Natural killer cell (primary cell): ENCODE data around the gene IPO11. TPM values are rescaled to one million over a fixed set of nuclear protein-coding genes. Genes with fewer than 3 reads are reported as not detected.

Experiments used
- ATAC-seq, 3 donors: fragments of 150-1000 bp in 2 of 3; fragments of 200-7000 bp in 1 of 3; cut with Tn5 transposase; 1 replicate in 1 of 3; 2 replicates in 2 of 3; pipeline ENCODE4 v1.10.0; 2021; ENCODE audit warnings: mild to moderate bottlenecking in 2 of 3, moderate library complexity in 2 of 3
- DNase-seq, 2 donors: peaks; one replicate each; pipeline versions ENCODE4 v3.0.0 to v3.0.0-alpha.2; 2013 to 2021; ENCODE audit warnings: mixed read lengths in 1 of 2
- H3K27ac ChIP-seq: one replicate; pipeline ENCODE4 v1.5.1; 2013; ENCODE audit warnings: mild to moderate bottlenecking, low read length
- H3K27me3 ChIP-seq: one replicate; pipeline ENCODE4 v1.6.1; 2013; ENCODE audit warnings: low read length; ENCODE audit not compliant: control insufficient read depth, insufficient read depth
- H3K36me3 ChIP-seq: one replicate; pipeline ENCODE4 v1.6.1; 2013; ENCODE audit warnings: low read length; ENCODE audit not compliant: control insufficient read depth, insufficient read depth
- H3K4me1 ChIP-seq: one replicate; pipeline ENCODE4 v1.6.1; 2013; ENCODE audit warnings: low read length; ENCODE audit not compliant: control insufficient read depth, insufficient read depth
- H3K4me3 ChIP-seq: one replicate; pipeline ENCODE4 v1.5.1; 2013; ENCODE audit warnings: low read length
- H3K9me3 ChIP-seq: one replicate; pipeline ENCODE4 v1.6.1; 2013; ENCODE audit warnings: low read length; ENCODE audit not compliant: control insufficient read depth, insufficient read depth
- H3K27ac Mint-ChIP-seq, 2 donors: one replicate each; pipeline ENCODE4 v1.8.0; 2022; ENCODE audit warnings: mild to moderate bottlenecking in 2 of 2, mixed read lengths in 2 of 2, moderate library complexity in 1 of 2
- H3K27me3 Mint-ChIP-seq, 2 donors: one replicate each; pipeline ENCODE4 v1.8.0; 2022; ENCODE audit warnings: low read depth in 2 of 2, mixed read lengths in 2 of 2
- H3K36me3 Mint-ChIP-seq: one replicate; pipeline ENCODE4 v1.8.0; 2022; ENCODE audit warnings: mixed read lengths
- H3K4me1 Mint-ChIP-seq, 2 donors: one replicate each; pipeline ENCODE4 v1.8.0; 2022; ENCODE audit warnings: mixed read lengths in 2 of 2
- H3K4me3 Mint-ChIP-seq: one replicate; pipeline ENCODE4 v1.8.0; 2022; ENCODE audit warnings: mild to moderate bottlenecking, moderate library complexity, mixed read lengths
- H3K9me3 Mint-ChIP-seq, 2 donors: one replicate each; pipeline ENCODE4 v1.8.0; 2022; ENCODE audit warnings: mixed read lengths in 2 of 2
- WGBS: methylation state at CpG from one replicate; pipeline ENCODE4 v1.1.7; 2013; ENCODE audit warnings: missing lambda C conversion rate; ENCODE audit not compliant: insufficient coverage; 5-methylcytosine and 5-hydroxymethylcytosine counted together
- intact Hi-C: fragments of 100-400 bp; cut with micrococcal nuclease; formaldehyde crosslinking; loops from one replicate; pipeline ENCODE4 v1.14.2; 2022
- total RNA-seq, 4 donors: library from RNA; stranded (reverse); fragments of 120-200 nt in 1 of 4; gene quantifications; one replicate each; pipeline versions ENCODE4 v1.2.3 to v1.2.4, GENCODE V29; 2013 to 2022
- TF ChIP-seq, protein P1 (sequence below): fragments of 200-600 bp; IDR thresholded peaks from one replicate; pipeline ENCODE4 v1.8.0; 2022; ENCODE audit warnings: antibody characterized with exemption

The IPO11 gene
- total RNA-seq, 3 donors from 2014 or later (not counting 1 experiment from before 2014, with no cell fraction given): 16.6 to 31.4 (median 30.7) TPM

DNA sequence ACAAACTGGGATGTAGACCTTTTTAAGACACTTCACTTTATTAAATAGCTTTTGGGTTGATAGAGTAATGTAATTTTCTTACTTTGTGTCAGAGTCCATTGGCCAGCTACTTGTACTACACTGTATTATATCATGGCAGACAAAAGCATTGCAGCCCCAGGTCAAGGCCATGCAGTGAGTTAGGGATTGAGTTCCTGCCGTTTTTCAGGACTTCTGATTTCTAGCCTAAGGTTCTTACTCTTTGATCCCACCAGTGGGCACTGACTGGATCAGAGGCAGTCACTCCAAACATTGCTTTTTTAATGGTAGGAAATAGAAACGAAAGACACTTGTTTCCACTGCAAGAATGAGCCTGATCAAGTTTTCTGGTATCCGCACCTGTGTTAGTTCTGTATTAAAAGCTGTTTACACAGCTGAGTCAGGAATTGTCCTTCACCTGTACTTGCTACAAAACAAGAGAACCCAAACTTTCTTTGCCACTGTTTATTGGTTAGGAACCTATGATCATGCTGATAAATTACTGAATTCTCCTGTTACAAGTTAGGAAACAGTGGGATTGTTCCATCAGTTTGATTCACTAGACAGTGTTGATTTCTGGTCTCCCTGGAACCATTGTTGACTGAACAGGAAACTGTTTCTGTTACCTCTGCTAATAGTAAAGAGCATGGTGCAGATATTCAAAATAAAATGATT lies 188.1 kb downstream of the IPO11 start:
- Histone ChIP-seq H3K36me3 (peaks cover 6% of the 10 kb centered on the region), H3K27ac (no peak overlapping the region), H3K4me3 (no peak overlapping the region), H3K4me1 (peaks cover 4% of the 10 kb centered on the region), H3K27me3 (no peaks in the 10 kb centered on the region), H3K9me3 (no peaks in the 10 kb centered on the region)
- Mint-ChIP-seq H3K9me3 (no peaks in the 10 kb centered on the region), H3K27ac (peak overlapping the region in 1 of 2 donors; percentile 50), H3K4me3 (no peak overlapping the region), H3K27me3 (no peaks in the 10 kb centered on the region), H3K4me1 (peaks cover 38 to 48% of the 10 kb centered on the region in 2 donors), H3K36me3 (no peaks in the 10 kb centered on the region)
- 92% methylated on average over 3 of the region's 3 CpGs for WGBS
- no peak for ATAC-seq
- intact Hi-C loops: no loop called here
- TF ChIP-seq, protein P1, sequence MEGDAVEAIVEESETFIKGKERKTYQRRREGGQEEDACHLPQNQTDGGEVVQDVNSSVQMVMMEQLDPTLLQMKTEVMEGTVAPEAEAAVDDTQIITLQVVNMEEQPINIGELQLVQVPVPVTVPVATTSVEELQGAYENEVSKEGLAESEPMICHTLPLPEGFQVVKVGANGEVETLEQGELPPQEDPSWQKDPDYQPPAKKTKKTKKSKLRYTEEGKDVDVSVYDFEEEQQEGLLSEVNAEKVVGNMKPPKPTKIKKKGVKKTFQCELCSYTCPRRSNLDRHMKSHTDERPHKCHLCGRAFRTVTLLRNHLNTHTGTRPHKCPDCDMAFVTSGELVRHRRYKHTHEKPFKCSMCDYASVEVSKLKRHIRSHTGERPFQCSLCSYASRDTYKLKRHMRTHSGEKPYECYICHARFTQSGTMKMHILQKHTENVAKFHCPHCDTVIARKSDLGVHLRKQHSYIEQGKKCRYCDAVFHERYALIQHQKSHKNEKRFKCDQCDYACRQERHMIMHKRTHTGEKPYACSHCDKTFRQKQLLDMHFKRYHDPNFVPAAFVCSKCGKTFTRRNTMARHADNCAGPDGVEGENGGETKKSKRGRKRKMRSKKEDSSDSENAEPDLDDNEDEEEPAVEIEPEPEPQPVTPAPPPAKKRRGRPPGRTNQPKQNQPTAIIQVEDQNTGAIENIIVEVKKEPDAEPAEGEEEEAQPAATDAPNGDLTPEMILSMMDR: no peak
- DNase-seq: no peak

DNA sequence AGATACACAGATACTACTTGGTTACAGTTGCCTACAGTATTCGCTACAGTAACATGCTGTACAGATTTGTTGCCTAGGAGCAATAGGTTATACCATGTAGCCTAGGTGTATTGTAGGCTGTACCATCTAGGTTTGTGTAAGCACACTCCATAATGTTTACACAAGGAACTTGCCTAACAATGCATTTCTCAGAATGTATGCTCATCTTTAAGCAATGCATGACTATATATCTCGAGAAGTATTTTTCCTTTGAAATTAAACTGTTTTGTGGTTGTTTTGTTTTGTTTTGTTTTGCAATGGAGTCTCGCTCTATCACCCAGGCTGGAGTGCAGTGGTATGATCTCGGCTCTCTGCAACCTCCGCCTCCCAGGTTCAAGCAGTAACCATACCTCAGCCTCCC lies 191.4 kb downstream of the IPO11 start:
- Mint-ChIP-seq H3K36me3 (no peaks in the 10 kb centered on the region), H3K4me1 (peaks cover 41 to 49% of the 10 kb centered on the region in 2 donors), H3K27ac (no peak overlapping the region), H3K9me3 (no peaks in the 10 kb centered on the region), H3K27me3 (no peaks in the 10 kb centered on the region), H3K4me3 (no peak overlapping the region)
- Histone ChIP-seq H3K27ac (no peak overlapping the region), H3K4me1 (peaks cover 11% of the 10 kb centered on the region), H3K4me3 (no peak overlapping the region), H3K27me3 (no peaks in the 10 kb centered on the region), H3K9me3 (no peaks in the 10 kb centered on the region), H3K36me3 (peaks cover 6% of the 10 kb centered on the region)
- DNase-seq (no peak), ATAC-seq (no peak)
- 97% methylated on average over 4 of the region's 5 CpGs for WGBS
- TF ChIP-seq, protein P1: no peak
- intact Hi-C loops: no loop called here

DNA sequence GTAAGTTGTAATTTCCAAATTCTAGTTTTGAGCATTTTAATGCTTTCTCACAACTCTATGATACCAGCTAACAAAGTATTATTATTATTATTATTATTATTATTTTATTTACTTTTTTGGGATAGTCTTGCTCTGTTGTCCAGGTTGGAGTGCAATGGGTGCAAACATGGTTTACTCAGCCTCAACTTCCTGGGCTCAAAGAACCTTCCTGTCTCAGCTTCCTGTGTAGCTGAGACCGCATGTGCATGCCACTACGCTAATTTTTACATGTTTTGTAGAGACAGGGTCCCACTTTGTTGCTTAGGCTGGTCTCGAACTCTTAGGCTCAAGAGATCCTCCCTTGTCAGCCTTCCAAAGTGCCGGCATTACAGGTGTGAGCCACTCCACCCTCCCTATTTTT lies 193.1 kb downstream of the IPO11 start:
- H3K4me1 ChIP-seq: peaks cover 11% of the 10 kb centered on the region
- H3K9me3 Mint-ChIP-seq: peaks cover 0 to 2% of the 10 kb centered on the region in 2 donors
- no peaks in the 10 kb centered on the region for H3K27me3 Mint-ChIP-seq
- 61% methylated on average over 3 of the region's 4 CpGs for WGBS
- intact Hi-C loops: no loop called here
- ATAC-seq (peak in 1 of 3 donors; percentile 34), DNase-seq (no peak)
- H3K9me3 ChIP-seq: no peaks in the 10 kb centered on the region
- H3K4me1 Mint-ChIP-seq: peaks cover 42 to 49% of the 10 kb centered on the region in 2 donors
- peak overlapping the region in 1 of 2 donors; percentile 45 for H3K27ac Mint-ChIP-seq
- peak overlapping the region; percentile 67 for H3K4me3 Mint-ChIP-seq
- H3K36me3 ChIP-seq: peaks cover 6% of the 10 kb centered on the region
- H3K27ac ChIP-seq: no peak overlapping the region
- no peaks in the 10 kb centered on the region for H3K36me3 Mint-ChIP-seq
- no peaks in the 10 kb centered on the region for H3K27me3 ChIP-seq
- TF ChIP-seq, protein P1: no peak
- no peak overlapping the region for H3K4me3 ChIP-seq

DNA sequence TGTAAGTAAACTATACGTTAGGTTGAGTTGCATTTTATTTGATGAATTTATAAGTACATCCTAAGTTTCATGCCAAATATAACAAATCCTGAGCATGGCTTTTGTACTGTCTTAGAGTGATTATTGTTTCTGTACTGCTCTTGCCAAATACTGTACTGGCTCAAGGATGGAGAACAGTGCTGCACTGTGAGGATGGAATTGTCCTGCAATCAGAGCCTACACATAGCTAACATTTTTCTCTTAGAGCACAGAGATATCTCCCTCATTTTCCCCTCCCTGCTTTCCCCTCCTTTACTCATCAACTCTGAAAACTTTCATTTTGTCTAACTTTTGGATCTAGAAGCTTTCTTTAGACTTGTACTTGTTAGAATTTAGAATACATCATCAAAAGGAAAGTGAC lies 194.3 kb downstream of the IPO11 start:
- H3K36me3 Mint-ChIP-seq: no peaks in the 10 kb centered on the region
- TF ChIP-seq, protein P1: no peak

More for the DNA sequence above, 194.3 kb downstream of the IPO11 start:
- Histone ChIP-seq H3K4me3 (no peak overlapping the region), H3K4me1 (peaks cover 11% of the 10 kb centered on the region), H3K27ac (no peak overlapping the region), H3K9me3 (no peaks in the 10 kb centered on the region), H3K36me3 (peaks cover 6% of the 10 kb centered on the region), H3K27me3 (no peaks in the 10 kb centered on the region)
- WGBS: 100% methylated on average over 1 of the region's 1 CpG
- intact Hi-C loops: no loop called here
- Mint-ChIP-seq H3K4me1 (peaks cover 40% of the 10 kb centered on the region in 2 donors), H3K9me3 (peaks cover 0 to 2% of the 10 kb centered on the region in 2 donors), H3K4me3 (peak overlapping the region; percentile 21), H3K27ac (peak overlapping the region; percentile 50 to 75), H3K27me3 (no peaks in the 10 kb centered on the region)
- ATAC-seq (no peak), DNase-seq (no peak)
